ENCODE results near the gene RGS6.

RGS6 gene

GRCh38 chr14:71967704-71968103, 35.5 kb downstream of the RGS6 start:
- Histone ChIP-seq H3K27me3 (replicated peaks; ENCODE audit: control insufficient read depth, insufficient read depth, low read length) (no peaks in the 10 kb centered on the region), H3K36me3 (ENCODE audit: control insufficient read depth, insufficient read depth, low read length) (no peaks in the 10 kb centered on the region), H3K4me3 (replicated peaks; ENCODE audit: low read depth, low read length) (no peak overlapping the region)
- no peak for TF ChIP-seq CTCF (IDR thresholded peaks at IDR 0.05; ENCODE audit: insufficient read depth, low read length, poor library complexity, severe bottlenecking)
- peak; percentile 50 for DNase-seq (ENCODE audit: extremely low read depth, insufficient read length)

DNA sequence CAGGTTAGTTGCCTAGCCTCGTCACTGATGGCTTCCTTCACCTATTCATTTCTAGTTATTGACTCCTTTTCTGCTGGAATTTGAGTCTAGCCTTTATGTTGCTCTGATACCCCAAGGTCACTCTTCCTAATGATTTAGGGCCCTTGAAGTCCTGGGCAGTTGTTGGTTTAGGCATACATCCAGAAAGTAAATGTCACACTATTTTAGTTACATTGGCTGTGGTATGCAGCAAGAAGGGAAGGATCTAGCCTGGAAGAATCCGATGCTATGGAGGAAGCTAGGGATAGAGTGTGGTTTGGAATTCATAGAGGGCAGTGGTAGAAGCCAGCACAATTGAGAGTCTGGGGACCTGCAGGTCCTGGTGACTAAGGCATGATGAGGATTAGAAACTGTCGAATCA, 38.0 kb downstream of the RGS6 start:
- Histone ChIP-seq H3K4me3 (replicated peaks; ENCODE audit: low read depth, low read length) (no peak overlapping the region), H3K27me3 (replicated peaks; ENCODE audit: control insufficient read depth, insufficient read depth, low read length) (no peaks in the 10 kb centered on the region), H3K36me3 (ENCODE audit: control insufficient read depth, insufficient read depth, low read length) (no peaks in the 10 kb centered on the region)
- no peak for DNase-seq (ENCODE audit: extremely low read depth, insufficient read length)
- TF ChIP-seq CTCF (IDR thresholded peaks at IDR 0.05; ENCODE audit: insufficient read depth, low read length, poor library complexity, severe bottlenecking): no peak

- Histone ChIP-seq H3K36me3 (ENCODE audit: control insufficient read depth, insufficient read depth, low read length) (no peaks in the 10 kb centered on the region), H3K4me3 (replicated peaks; ENCODE audit: low read depth, low read length) (no peak overlapping the region), H3K27me3 (replicated peaks; ENCODE audit: control insufficient read depth, insufficient read depth, low read length) (no peaks in the 10 kb centered on the region)
- no peak for DNase-seq (ENCODE audit: extremely low read depth, insufficient read length)
- TF ChIP-seq CTCF (IDR thresholded peaks at IDR 0.05; ENCODE audit: insufficient read depth, low read length, poor library complexity, severe bottlenecking): no peak
Observed at GRCh38 chr14:71985538-71986189, 53.4 kb downstream of the RGS6 start.

DNA sequence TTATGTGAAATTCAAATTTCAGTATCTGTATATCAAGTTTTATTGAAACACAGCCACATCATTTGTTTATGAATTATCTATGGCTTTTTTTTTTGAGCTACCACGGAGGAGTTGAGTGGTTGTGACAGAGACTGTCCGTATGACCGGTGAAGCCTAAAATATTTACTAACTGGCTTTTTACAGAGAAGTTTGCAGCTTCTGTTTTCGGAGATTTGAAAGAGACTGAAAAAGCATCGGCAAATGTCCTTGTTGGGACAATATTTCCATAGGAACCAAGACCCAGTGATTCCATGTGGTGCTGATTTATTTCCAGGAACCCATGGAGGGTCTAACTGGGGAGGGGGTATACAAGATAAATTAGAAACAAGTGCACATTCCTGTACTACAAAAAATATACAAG, 56.2 kb downstream of the RGS6 start:
- TF ChIP-seq CTCF (IDR thresholded peaks at IDR 0.05; ENCODE audit: insufficient read depth, low read length, poor library complexity, severe bottlenecking): no peak
- no peak for DNase-seq (ENCODE audit: extremely low read depth, insufficient read length)
- no peaks in the 10 kb centered on the region for H3K36me3 ChIP-seq (ENCODE audit: control insufficient read depth, insufficient read depth, low read length)
- no peak overlapping the region for H3K4me3 ChIP-seq (replicated peaks; ENCODE audit: low read depth, low read length)
- no peaks in the 10 kb centered on the region for H3K27me3 ChIP-seq (replicated peaks; ENCODE audit: control insufficient read depth, insufficient read depth, low read length)

DNA sequence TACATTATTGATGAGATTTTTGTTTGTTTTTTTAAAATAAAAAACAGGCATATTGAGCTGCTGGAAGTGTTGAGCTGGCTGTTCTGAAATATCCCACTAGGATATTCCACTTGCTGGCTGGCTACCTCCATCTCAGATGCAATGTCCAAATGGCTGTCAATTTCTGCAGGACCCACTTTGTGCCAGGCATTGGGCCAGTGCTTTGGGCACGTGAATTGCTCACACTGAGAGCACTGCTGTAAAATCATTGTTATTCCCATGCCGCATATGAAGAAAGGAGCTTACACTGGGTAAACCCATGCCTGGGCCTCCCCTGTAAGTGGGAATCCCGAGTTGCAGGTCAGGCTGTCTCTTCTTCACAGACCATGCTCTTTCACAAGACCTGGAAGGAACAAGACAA, 56.7 kb downstream of the RGS6 start:
- H3K27me3 ChIP-seq (replicated peaks; ENCODE audit: control insufficient read depth, insufficient read depth, low read length): no peaks in the 10 kb centered on the region
- TF ChIP-seq CTCF (IDR thresholded peaks at IDR 0.05; ENCODE audit: insufficient read depth, low read length, poor library complexity, severe bottlenecking): no peak
- no peak for DNase-seq (ENCODE audit: extremely low read depth, insufficient read length)
- no peaks in the 10 kb centered on the region for H3K36me3 ChIP-seq (ENCODE audit: control insufficient read depth, insufficient read depth, low read length)
- no peak overlapping the region for H3K4me3 ChIP-seq (replicated peaks; ENCODE audit: low read depth, low read length)

DNA sequence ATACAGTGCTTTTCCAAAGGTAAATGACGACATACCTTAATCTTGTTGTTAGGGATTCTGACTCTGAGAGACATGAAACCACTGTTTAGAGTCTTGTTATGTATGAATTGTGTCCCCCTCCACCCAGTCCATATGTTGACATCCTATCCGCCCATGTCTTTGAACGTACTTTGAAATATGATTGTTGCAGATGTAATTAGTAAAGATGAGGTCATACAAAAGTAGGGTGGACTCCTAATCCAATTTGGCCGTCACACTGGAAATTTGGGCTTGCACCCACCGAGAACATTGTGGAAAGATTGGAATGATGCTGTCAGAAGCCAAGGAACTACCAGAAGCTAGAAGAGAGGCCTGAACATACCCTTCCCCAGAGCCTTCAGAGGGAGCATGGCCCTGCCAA, 62.2 kb downstream of the RGS6 start:
- TF ChIP-seq CTCF (IDR thresholded peaks at IDR 0.05; ENCODE audit: insufficient read depth, low read length, poor library complexity, severe bottlenecking): no peak
- Histone ChIP-seq H3K27me3 (replicated peaks; ENCODE audit: control insufficient read depth, insufficient read depth, low read length) (no peaks in the 10 kb centered on the region), H3K4me3 (replicated peaks; ENCODE audit: low read depth, low read length) (no peak overlapping the region), H3K36me3 (ENCODE audit: control insufficient read depth, insufficient read depth, low read length) (no peaks in the 10 kb centered on the region)
- no peak for DNase-seq (ENCODE audit: extremely low read depth, insufficient read length)
